Esophagus muscularis mucosa (tissue), 4 donors: ENCODE measurements around the gene GUCD1. TPM values are rescaled to one million over a fixed set of nuclear protein-coding genes. Genes with fewer than 3 reads are reported as not detected.
A peak's percentile ranks its signal among the peaks of the same experiment; 100 is the strongest.

ENCODE experiments used
- DNase-seq: peaks from one replicate; pipeline ENCODE4 v3.0.0-alpha.2; 2017; ENCODE audit errors: extremely low spot score
- H3K27ac ChIP-seq, 4 donors: fragments of 200-600 bp; sonication (generic); replicated peaks in 1 of 4; 1 replicate in 3 of 4; 2 replicates in 1 of 4; pipeline ENCODE4 v1.5.1; 2016 to 2019; ENCODE audit warnings: mild to moderate bottlenecking in 1 of 4
- H3K27me3 ChIP-seq, 4 donors: fragments of 200-600 bp; sonication (generic); one replicate each; pipeline versions ENCODE4 v1.5.1 to v1.6.0; 2016 to 2019
- H3K36me3 ChIP-seq, 4 donors: fragments of 200-600 bp; sonication (generic); one replicate each; pipeline ENCODE4 v1.5.1; 2016 to 2019
- H3K4me1 ChIP-seq, 4 donors: fragments of 200-600 bp; sonication (generic); one replicate each; pipeline ENCODE4 v1.5.1; 2016 to 2019
- H3K4me3 ChIP-seq, 4 donors: fragments of 200-600 bp; sonication (generic); 1 replicate in 2 of 4; 2 replicates in 2 of 4; pipeline ENCODE4 v1.5.1; 2016 to 2019; ENCODE audit warnings: mild to moderate bottlenecking in 4 of 4, moderate library complexity in 1 of 4
- H3K9me3 ChIP-seq, 4 donors: fragments of 200-600 bp; sonication (generic); 1 replicate in 3 of 4; 2 replicates in 1 of 4; pipeline ENCODE4 v1.5.1; 2016 to 2019
- CTCF ChIP-seq, 3 experiments: fragments of 200-600 bp in 2 of 3; fragments of 450-650 bp in 1 of 3; sonication (generic) in 2 of 3; IDR thresholded peaks; one replicate each; pipeline ENCODE4 v1.5.1; 2017 to 2019; ENCODE audit warnings: antibody characterized with exemption in 3 of 3, mild to moderate bottlenecking in 2 of 3, moderate library complexity in 1 of 3
- EP300 ChIP-seq: sonication (generic); formaldehyde crosslinking; IDR thresholded peaks from one replicate; pipeline ENCODE4 v1.6.1; 2017; ENCODE audit warnings: antibody characterized with exemption
- POLR2A ChIP-seq: fragments of 450-650 bp; IDR thresholded peaks from one replicate; pipeline ENCODE4 v1.6.1; 2017; ENCODE audit warnings: antibody characterized with exemption, moderate library complexity, mild to moderate bottlenecking, low read depth
- POLR2AphosphoS5 ChIP-seq, 2 donors: sonication (generic); formaldehyde crosslinking; IDR thresholded peaks; one replicate each; pipeline ENCODE4 v1.6.1; 2017; ENCODE audit warnings: antibody characterized with exemption in 2 of 2
- WGBS: methylation state at CpG from one replicate; pipeline ENCODE4 v1.1.5; 2018; 5-methylcytosine and 5-hydroxymethylcytosine counted together
- intact Hi-C: fragments of 100-400 bp; cut with DNase I; formaldehyde crosslinking; loops from one replicate; pipeline ENCODE4 v1.15.1; 2023
- total RNA-seq, 4 donors: library from RNA; depleted of rRNA; stranded (reverse); fragments of >200 nt; gene quantifications; one replicate each; pipeline versions ENCODE4 v1.1.0 to v1.2.1, GENCODE V29; 2016

Gene GUCD1
- total RNA-seq, 4 donors from 2014 or later = 93.4 to 202 (median 160) TPM

GRCh38 chr22:24582056-24582814, 27.3 kb upstream of the GUCD1 start:
- intact Hi-C loops = no loop called here
- no peak for DNase-seq
- H3K27ac ChIP-seq = peak overlapping the region in 1 of 4 donors; percentile 79
- WGBS = 90% methylated on average over 12 of the region's 12 CpGs
- H3K27me3 ChIP-seq = no peaks in the 10 kb centered on the region
- peaks cover 18 to 28% (median 26%) of the 10 kb centered on the region in 4 donors for H3K4me1 ChIP-seq
- H3K36me3 ChIP-seq = peaks cover 8 to 36% (median 16%) of the 10 kb centered on the region in 4 donors
- H3K9me3 ChIP-seq = no peaks in the 10 kb centered on the region
- TF ChIP-seq CTCF (IDR thresholded peaks at IDR 0.05) (no peak), POLR2AphosphoS5 (IDR thresholded peaks at IDR 0.05) (no peak), EP300 (no peak), POLR2A (no peak)
- no peak overlapping the region for H3K4me3 ChIP-seq

GRCh38 chr22:24580276-24580675, 25.3 kb upstream of the GUCD1 start:
- Histone ChIP-seq H3K4me3 (no peak overlapping the region), H3K9me3 (no peaks in the 10 kb centered on the region), H3K36me3 (peaks cover 0 to 33% (median 7%) of the 10 kb centered on the region in 4 donors), H3K27me3 (no peaks in the 10 kb centered on the region), H3K4me1 (peaks cover 18 to 28% (median 24%) of the 10 kb centered on the region in 4 donors), H3K27ac (peak overlapping the region in 1 of 4 donors; percentile 49)
- WGBS = 69% methylated on average over 2 of the region's 2 CpGs
- intact Hi-C loops = no loop called here
- TF ChIP-seq POLR2AphosphoS5 (IDR thresholded peaks at IDR 0.05) = peak in 1 of 2 donors; percentile 51
- TF ChIP-seq CTCF (IDR thresholded peaks at IDR 0.05) = no peak
- no peak for DNase-seq

- Histone ChIP-seq H3K27ac (peak overlapping the region in 1 of 4 donors; percentile 25), H3K9me3 (no peaks in the 10 kb centered on the region), H3K4me1 (peaks cover 12 to 21% (median 14%) of the 10 kb centered on the region in 4 donors), H3K27me3 (no peaks in the 10 kb centered on the region), H3K4me3 (no peak overlapping the region), H3K36me3 (peaks cover 1 to 35% (median 16%) of the 10 kb centered on the region in 4 donors)
- intact Hi-C loops = no loop called here
- TF ChIP-seq POLR2AphosphoS5 (IDR thresholded peaks at IDR 0.05) (no peak), CTCF (IDR thresholded peaks at IDR 0.05) (no peak), POLR2A (no peak), EP300 (no peak)
- WGBS = 76% methylated on average over 1 of the region's 1 CpG
- DNase-seq = no peak
Measured at GRCh38 chr22:24579258-24579601, 24.3 kb upstream of the GUCD1 start.

DNA sequence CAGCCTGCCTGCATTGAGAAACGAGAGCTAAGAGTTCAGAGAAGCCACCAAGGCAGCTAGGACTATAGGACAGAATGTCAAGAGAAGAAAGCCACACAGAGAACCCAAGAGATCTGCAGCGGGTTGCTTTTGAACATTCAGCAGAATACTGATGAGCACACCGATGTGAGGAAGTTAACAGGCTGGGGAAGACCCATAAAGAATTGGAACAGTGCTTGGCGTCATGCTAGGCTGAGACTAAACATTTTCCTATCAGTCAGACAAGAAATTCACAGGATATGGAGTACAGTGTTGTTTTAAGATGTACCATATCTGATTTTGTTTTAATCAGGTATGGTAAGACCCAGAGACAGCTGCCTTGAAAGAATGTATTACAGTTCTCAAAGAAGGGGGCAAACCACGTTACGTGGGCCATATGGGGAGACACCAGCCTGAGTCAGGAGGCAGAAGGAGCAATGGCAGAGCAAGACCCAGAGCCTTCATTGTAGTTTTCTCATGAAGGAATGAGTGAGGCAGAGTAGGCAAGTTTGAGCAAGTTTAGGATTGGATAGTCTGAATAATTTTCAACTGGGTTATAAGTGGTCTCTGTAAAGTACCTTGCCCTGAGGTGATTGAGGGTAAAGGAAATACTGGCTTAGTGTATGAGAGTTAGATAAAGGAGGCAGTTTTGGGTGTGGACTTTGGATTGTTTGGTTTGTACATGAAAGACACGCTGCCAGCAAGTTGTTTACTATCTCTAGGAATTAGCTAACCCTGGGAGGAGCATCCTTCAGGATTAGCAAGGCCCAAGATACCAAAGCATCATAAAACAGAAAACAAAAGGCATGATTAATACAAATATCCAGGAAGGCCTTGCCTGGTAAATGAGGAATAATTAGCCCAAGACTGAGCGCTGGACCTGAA, 23.7 kb upstream of the GUCD1 start:
- H3K27ac ChIP-seq = peak overlapping the region in 1 of 4 donors; percentile 25
- H3K4me3 ChIP-seq = no peak overlapping the region
- TF ChIP-seq CTCF (IDR thresholded peaks at IDR 0.05) (no peak), EP300 (no peak), POLR2AphosphoS5 (IDR thresholded peaks at IDR 0.05) (no peak), POLR2A (no peak)
- H3K27me3 ChIP-seq = no peaks in the 10 kb centered on the region
- intact Hi-C loops = no loop called here
- WGBS = 85% methylated on average over 8 of the region's 8 CpGs
- peaks cover 6 to 14% (median 8%) of the 10 kb centered on the region in 4 donors for H3K4me1 ChIP-seq
- no peak for DNase-seq
- peaks cover 7 to 41% (median 20%) of the 10 kb centered on the region in 4 donors for H3K36me3 ChIP-seq
- H3K9me3 ChIP-seq = no peaks in the 10 kb centered on the region
